EL (cell line): ENCODE measurements around the gene GRK3.
A peak's percentile ranks its signal among the peaks of the same experiment; 100 is the strongest.

Experiments used
- DNase-seq: peaks from one replicate; pipeline ENCODE4 v3.0.0-alpha.2; 2016

The GRK3 gene

DNA sequence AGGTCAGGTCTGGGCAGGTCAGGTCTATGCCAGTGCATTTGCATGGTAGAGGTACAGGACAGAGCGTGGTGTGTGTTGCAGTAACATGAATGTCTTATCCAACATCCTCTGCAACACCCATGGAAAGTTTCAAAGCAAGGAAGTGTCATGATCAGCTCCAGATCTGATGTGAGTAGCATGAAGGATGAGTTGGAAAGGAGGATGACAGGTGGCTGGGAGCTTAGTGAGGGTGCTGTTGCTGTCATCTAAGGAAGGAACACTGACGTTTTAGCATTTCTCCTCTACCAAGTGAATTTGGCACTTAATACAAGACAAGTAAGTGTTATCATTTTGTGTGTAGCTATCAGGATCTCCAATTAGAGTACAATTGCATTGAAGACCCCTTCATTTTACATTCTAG lies 65.1 kb downstream of the GRK3 start:
- no peak for DNase-seq

GRCh38 chr22:25630447-25630846 lies 66.0 kb downstream of the GRK3 start:
- DNase-seq, result peak; percentile 23

DNA sequence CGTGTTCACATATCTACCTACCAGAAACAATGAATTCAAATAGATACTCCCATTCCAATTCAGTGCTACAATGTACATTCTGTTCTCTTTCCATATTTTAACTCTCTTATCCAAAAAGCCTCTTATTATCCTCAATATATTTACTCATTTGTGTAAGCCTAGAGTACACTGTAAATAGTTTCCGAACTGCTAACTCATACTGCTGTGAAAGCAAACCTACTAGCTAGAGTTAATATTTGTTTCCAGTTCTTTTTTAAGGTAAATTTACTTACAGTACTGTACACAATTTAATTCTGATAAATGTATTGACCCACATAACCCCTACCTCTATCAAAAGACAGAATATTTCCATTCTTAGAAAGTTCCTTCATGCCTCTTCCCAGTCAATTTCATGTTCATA lies 71.8 kb downstream of the GRK3 start:
- no peak for DNase-seq

- DNase-seq, result no peak
Measured at GRCh38 chr22:25637032-25637431, 72.6 kb downstream of the GRK3 start.

- DNase-seq, result no peak
Measured at GRCh38 chr22:25637672-25638071, 73.2 kb downstream of the GRK3 start.

DNA sequence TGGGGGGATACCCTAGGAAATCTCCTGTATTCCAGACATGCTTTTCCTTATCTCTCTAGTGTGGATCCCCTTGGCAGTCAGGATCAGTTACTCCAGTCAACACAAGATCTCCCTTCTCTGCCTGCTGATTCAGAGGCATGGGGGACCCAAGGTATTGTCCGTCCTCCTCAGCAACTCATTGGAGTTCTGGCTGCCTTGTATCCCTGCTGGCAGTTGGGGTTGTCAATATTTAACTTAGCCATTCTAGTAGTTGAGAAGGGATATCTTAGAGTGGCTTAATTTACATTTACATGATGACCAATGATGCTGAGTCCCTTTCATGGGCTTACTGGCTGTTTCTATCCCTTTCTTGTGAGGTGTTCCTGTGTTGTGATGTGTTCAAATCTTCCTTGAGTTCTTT lies 74.2 kb downstream of the GRK3 start:
- DNase-seq, result no peak

DNA sequence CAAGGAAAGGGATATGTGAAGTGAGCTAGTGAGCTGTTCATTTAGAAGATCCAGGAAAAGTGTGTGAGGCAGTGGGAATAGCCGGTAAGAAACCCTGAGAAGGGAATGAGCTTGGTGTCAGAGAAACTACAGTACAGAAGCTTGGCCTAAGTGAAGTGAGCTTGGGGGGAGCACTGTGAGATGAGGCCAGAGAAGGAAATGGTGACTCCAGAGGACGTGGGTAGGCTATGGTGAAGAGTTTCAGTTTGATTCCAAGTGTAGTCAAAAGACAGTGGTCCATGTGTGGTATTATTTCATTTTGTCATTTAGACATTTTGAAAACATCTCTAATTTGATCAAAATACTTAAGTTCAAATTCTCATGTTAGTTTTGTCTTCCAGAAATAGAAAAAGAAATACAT lies 77.2 kb downstream of the GRK3 start:
- no peak for DNase-seq

DNA sequence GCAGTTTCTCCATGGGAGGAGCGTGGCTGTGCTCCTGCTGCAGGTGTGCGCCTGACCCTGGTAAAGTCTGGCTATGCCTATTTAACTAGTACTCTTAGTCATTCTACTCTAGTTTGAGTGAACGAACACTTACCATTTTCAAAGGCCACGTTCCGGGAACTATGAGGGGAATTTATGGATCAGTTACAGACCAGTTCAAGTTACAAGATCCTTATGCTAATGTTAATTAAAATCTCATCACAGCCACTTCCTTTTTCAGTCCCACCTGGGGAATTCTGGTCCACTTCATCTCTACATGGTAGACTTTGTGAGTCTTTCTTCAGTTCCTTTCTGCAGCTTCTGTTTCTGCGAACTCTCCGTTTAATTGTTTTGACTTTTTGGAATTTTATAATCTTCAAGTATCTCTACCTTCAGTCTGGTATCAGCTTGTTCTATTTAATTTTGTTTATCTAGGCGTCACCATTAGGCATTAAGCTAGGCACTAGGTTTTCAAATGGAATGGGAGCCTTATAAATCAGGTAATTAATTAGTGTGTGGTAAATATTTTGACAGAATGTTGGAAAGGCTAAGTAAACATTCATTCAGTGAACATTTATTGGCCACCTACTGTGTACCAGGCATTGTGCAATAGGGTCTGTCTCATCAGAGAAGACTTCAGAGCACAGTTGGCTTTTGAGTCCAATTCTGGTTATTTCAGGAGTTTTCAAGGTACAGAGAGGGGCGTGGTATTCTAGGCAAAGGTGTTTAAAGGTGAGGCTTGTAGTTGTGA lies 78.9 kb downstream of the GRK3 start:
- no peak for DNase-seq

DNA sequence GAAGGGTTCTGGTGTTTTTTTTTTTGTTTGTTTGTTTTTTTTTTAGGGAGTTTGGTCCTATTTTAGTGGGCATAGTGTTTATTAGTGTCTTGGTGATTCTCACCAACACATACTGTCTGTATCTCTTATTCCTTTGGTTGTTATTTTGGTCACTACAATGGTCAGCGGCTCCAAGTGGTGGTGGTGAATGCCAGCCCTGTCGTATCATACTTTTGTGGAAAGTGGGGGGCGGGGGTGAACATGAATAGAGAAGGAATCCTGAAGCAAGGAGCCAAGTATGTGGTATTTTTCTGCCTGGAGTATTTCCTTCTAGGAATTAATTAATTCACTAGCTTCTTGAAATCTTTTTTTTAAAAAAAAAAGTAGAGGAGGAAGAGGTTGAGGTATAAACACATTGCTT lies 79.6 kb downstream of the GRK3 start:
- peak; percentile 36 for DNase-seq

DNA sequence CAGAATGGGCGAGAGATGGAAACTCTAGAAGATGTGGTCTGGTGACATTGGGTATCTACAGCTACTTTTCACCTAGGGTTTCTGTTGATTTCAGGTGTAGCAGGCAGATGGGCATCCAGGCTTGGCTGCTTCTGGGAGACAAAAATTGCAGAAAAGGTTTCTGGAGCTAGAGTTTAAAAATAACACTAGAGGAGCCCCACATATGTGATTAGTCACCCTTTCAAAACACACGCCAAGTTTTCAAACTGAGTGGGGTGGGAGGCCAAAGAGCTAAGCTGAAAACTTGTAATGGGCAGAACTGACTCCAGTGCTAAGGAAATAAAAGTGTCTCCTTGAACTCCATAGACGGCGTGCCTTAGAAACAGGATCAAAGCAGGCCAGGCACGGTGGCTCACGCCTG lies 80.8 kb downstream of the GRK3 start:
- DNase-seq, result peak; percentile 56

GRCh38 chr22:25645964-25646363 lies 81.5 kb downstream of the GRK3 start:
- DNase-seq, result peak; percentile 25

DNA sequence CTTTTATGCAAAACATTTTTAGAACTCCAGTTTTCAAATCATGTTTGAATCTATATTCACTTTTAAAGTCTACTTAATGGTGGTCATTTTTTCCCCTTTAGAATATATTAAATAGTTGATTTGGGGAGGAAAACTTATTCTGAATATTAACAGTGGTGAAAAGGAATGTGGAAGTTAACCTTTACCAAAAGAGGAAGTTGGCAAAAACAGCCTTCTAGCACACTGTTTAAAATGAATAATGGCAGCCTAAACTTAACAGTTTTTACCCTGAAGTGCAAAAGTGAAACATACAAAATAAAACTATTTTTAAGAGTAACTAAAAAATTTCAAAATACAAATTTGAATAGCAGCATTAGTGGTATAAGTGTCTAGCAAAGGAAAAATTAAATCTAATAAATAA lies 86.4 kb downstream of the GRK3 start:
- no peak for DNase-seq

DNA sequence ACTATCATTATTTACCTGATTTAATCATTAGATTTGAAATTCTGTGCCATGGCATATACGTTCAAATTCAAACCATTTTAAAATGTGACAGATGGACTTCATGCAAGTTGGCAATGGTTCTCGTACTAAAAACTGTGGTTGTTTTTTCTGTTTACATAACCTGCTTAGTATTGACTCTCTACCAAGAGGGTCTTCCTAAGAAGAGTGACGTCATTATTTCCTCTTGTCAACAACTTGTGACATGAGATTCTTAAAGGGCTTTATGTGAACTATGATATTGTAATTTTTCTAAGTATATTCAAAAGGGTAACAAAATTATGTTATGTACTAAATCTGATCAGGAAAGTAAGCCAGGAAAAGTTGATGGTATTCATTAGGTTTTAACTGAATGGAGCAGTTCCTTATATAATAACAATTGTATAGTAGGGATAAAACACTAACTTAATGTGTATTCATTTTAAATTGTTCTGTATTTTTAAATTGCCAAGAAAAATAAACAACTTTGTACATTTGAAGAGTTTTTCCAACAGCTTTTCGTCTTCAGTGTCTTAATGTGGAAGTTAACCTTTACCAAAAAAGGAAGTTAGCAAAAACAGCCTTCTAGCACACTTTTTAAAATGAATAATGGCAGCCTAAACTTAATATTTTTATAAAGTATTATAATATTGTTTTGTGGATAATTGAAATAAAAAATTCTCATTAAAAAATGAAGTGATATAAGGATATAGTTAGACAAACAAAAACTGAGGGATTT lies 87.0 kb downstream of the GRK3 start:
- DNase-seq, result no peak

- no peak for DNase-seq
Measured at GRCh38 chr22:25654676-25655075, 90.2 kb downstream of the GRK3 start.

- DNase-seq, result no peak
Measured at GRCh38 chr22:25655371-25655935, 91.0 kb downstream of the GRK3 start.

DNA sequence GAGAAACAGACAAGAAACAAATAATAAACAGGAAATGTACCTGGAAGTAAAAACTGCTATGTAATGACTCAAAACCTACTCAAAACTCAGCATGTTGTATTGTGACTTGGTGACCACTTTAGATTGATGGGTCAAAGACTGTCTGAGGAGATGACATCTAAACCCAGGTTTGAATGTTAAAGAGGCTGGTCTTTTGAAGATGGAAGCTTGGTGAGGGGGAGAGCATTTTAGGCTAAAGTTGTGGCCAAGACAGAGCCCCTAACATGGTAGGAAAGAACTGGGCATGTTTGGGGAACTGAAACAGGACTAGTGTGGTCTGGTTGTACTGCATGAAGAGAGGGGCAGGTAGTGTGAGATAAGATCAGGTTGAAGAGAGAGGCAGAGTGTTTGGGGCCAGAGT lies 92.2 kb downstream of the GRK3 start:
- DNase-seq, result no peak

DNA sequence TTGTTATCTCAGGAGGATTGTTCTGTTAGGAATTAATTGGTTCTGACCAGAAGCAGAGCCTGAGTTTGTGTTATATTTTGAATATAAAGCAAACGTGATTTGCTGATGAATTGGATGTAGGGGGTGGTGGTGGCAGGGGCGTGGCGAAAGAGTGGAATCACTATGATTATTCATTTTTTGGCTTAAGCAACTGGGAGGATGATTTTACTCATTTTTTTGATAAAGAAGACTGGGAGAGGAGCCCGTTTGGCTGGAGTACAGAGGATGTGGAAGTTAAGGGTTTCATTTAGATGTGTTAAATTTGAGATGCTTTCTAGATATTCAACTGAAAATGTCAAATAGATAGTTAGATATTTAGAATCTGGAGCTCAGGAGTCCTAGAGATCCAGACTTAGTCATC lies 94.2 kb downstream of the GRK3 start:
- no peak for DNase-seq

DNA sequence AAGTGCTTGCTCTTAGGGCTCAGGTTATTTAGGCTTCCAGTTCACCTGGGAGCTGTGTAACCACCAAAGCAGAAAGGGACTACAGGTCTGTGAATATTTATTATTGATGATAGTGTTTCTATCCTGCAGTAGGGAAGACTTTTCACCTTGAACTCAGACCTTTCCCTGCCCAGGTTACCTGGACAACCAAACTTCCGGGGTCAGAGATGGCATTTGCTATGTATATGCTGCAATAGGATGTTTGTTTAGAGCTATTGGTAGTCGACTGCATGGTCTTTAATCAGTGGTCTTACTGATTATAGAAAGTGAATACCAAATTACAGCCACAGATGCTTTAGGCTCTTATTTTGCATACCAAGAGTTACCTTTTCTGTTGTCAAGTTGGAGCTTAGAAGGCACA lies 94.9 kb downstream of the GRK3 start:
- no peak for DNase-seq

GRCh38 chr22:25660336-25660735 lies 95.9 kb downstream of the GRK3 start:
- DNase-seq, result no peak

DNA sequence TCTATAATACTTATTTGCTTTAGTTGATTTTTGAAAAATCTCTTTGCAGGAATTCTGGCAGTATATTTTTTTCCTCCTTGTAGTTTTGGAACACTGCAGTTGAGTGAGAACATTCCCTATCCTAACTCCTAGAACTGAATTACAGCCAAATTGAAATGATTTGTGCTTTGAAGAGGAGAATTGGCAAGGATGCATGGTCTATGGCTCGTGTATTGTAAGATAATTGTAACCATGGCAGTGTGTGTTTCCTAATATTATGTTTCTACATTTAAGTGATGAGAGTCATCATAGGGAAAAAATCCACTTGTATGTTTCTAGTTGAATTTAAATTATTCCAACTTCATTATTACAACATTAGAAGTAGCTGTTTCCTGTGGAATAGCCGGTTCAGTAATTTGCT lies 96.6 kb downstream of the GRK3 start:
- DNase-seq, result no peak

- no peak for DNase-seq
Measured at GRCh38 chr22:25663654-25664053, 99.2 kb downstream of the GRK3 start.

DNA sequence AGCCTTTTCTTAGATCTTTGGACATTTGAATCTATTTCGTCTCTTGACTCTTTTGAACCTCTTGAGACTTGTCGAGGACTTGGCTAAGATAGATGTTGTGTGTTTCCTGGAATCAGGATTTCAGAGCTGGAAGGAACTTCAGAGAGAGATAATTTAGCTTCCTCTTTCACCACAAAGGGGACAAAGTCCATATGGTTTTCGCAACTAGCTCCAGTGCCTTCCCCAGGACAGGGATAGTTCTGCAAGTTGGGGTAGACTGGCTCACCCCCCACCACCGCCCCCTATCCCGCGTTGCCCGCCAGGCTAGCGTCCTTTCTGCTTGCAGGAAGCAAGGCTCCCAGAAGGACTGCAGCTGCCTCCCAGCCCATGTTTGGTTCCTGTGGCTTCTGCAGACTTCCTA lies 101.8 kb downstream of the GRK3 start:
- DNase-seq, result no peak

DNA sequence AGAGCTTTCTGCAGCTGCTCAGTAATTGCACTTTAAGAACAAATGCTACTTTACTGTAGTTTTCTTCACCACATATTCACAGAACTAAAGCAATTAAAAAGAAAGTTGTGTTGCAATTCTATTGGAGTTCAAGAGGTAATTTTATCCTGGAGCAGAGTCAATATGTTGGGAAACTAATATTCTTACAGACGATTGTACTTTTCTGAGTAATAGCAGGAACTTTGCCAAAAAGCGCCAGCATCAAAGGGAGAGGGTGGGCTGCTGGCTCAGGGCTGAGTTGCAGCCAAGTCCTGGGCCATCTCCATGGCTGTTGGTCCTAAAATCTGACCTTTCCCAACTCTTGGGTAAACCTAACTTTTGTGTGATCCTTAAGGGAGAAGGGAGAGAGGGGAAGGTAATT lies 104.0 kb downstream of the GRK3 start:
- DNase-seq, result peak; percentile 31
